ENCODE measurements around the gene GRIK4.
A peak's percentile ranks its signal among the peaks of the same experiment; 100 is the strongest.
"Not testable (repeated sequence)": the region's sequence is repeated elsewhere in the genome, so short reads cannot be mapped to it uniquely, and the experiment has no call there.

The GRIK4 gene

GRCh38 chr11:121004206-121004840 lies 492.8 kb downstream of the GRIK4 start:
- DNase-seq (ENCODE audit: low spot score), result no peak

DNA sequence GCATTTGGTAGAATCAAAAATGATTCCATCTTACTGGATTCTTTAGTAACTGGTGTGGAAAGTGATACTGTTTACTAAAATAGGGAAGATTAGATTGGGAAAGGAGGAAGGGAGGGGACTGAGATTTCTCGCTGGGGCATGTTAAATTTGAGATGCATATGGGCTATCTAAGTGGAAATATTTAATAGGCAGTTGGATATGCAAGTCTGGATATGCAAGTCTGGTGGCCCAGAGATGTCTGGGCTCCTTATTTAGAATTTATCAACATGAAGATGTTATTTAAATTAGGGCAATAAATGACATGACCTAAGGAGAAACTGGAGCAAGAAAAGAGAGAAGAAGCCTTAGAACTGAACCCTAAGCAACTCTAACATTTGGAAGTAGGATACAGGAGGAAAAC lies 495.4 kb downstream of the GRIK4 start:
- no peak for DNase-seq (ENCODE audit: low spot score)

GRCh38 chr11:121008551-121008950 lies 497.0 kb downstream of the GRIK4 start:
- no peak for DNase-seq (ENCODE audit: low spot score)

- DNase-seq (ENCODE audit: low spot score), result no peak
Measured at GRCh38 chr11:121012091-121012490, 500.5 kb downstream of the GRIK4 start.

GRCh38 chr11:121018746-121019145 lies 507.2 kb downstream of the GRIK4 start:
- DNase-seq (ENCODE audit: low spot score), result no peak

GRCh38 chr11:121021718-121022117 lies 510.2 kb downstream of the GRIK4 start:
- DNase-seq (ENCODE audit: low spot score), result not testable (repeated sequence)

GRCh38 chr11:121023848-121024751 lies 512.6 kb downstream of the GRIK4 start, which contains the start of gene TBCEL:
Gene TBCEL (plus strand): TSS chr11:121024102. CDS start chr11:121045691, 21,589 bp downstream.
- peak; percentile 82 for DNase-seq (ENCODE audit: low spot score)

DNA sequence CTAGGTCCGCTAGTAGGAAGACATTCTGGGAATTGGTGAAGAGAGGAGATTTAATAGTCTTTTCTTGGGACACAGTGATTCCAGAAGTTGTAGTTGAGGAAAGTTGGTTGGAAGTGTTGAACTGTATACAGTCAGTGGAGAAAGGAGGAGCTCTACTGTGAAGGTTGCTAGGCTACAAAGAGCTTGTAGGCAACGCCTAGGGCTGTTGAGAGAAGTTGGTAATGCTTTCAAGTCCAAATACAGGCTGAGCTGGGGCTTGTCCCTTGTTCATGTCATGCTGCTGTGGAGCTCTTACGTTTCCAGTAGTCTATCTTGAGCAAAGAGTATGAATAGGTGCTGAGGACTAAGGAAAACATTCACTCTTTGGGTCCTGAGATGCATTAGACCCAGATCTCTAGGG lies 513.4 kb downstream of the GRIK4 start:
- no peak for DNase-seq (ENCODE audit: low spot score)

GRCh38 chr11:121029153-121029552 lies 517.6 kb downstream of the GRIK4 start:
- DNase-seq (ENCODE audit: low spot score), result no peak

DNA sequence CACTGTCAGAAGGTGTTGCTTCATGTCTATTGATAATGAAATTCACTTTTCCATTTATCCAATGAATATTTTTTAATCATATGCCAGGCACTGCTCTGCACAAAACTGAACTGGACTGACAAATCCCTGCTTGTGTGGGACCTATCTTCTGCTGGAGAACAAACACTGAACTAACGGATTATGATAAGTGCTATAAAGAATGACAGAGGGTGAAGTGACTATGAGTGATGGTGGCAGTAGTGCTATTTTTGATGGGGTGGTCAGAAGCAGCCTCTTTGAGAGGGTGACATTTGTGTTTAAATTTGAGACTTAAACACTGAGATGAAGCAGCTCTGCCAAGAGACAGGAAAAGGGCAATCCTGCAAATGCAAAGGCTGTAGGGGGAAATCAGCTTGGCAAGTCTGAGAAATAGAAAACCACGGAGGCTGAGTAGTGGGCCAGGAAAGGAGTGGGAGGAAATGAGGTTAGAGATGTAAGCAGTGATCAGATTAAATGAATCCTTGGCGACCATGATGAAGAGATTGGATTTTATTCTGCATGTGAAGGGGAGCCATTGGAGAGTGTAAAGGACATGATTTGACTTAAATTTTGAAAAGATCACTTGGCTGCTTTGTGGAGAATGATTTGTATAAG lies 518.4 kb downstream of the GRIK4 start:
- DNase-seq (ENCODE audit: low spot score), result no peak

- DNase-seq (ENCODE audit: low spot score), result no peak
Measured at GRCh38 chr11:121031167-121031566, 519.6 kb downstream of the GRIK4 start.

DNA sequence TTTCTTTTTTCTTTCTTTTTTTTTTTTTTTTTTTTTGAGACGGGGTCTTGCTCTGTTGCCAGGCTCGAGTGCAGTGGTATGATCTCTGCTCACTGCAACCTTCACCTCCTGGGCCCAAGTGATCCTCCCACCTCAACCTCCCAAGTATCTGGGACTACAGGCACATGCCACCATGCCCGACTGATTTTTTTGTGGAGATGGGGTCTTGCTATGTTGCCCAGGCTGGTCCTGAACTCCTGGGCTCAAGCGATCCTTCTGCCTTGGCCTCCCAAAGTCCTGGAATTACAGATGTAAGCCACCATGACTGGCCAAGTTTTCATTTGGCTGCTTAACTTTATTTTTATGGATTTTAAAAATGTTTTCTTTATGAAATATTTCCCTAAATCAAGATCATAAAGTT lies 520.1 kb downstream of the GRIK4 start:
- not testable (repeated sequence) for DNase-seq (ENCODE audit: low spot score)

- DNase-seq (ENCODE audit: low spot score), result no peak
Measured at GRCh38 chr11:121032546-121032945, 521.0 kb downstream of the GRIK4 start.

- DNase-seq (ENCODE audit: low spot score), result no peak
Measured at GRCh38 chr11:121033635-121034034, 522.1 kb downstream of the GRIK4 start.

DNA sequence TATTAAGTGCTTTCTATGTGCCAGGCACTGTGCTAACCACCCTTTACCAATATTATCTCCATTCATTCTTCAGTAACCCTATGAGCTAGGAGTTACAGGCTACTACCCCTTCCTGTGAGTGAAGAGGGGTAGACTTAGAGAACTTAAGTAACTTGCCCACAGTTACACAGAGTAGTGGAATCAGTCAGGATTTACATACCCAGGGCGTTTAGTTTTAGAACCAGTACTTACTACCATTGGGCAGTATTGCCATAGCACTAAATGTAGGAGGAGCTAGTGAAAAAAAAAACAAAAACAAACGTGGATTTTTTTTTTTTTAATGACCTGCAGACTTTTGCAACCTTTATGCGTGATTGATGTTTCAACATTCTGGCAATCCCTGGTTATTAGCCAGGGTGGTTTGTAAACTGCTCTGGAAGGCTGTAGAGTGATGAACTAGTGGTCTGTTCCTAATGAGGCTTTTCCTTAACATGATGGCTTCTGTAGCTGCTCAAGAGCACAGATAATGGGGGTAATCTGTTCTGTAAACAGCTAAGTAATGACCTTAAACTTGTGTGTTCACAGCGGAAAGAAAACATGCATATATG lies 523.7 kb downstream of the GRIK4 start:
- no peak for DNase-seq (ENCODE audit: low spot score)

DNA sequence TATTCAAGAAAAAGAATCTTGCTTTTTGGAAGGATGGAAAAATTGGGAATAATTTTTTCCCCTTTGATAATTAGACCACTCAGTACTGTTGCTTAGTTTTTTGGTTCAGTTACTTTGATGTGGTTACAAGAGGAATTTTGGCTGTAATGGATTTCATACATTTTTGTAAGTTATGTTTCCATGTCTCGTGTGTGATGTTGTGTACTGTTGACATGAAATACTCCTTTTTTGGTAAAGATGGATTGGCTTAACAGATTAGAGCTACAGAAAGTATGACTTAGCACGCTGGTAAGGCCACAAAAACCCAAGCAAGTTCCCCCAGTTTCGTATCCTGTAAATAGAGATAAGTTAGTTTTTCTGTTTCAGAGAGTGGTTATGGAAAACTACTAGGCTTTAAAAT lies 524.2 kb downstream of the GRIK4 start:
- DNase-seq (ENCODE audit: low spot score), result no peak

DNA sequence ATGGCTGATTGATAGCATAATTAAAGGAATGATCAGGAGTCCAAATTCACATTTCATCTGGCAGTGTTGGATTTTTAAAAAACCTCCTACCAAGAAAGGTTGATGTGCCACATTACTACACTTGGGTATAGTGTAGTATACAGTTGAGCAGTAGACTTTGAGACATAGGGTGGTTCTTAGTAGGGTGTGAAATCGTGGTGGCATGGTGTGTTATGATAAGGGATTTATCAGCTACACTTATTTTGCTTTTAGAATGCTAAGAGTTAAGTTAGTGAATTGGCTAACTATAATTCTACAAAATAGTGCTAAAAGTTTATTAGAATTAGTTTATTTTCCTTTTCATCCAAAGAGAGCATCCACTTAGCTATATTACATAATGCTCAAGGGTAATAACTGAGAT lies 525.5 kb downstream of the GRIK4 start:
- no peak for DNase-seq (ENCODE audit: low spot score)
